Adrenal gland (tissue), 12 donors: Measurements from ENCODE around the gene DYSF. TPM values are rescaled to one million over a fixed set of nuclear protein-coding genes. Genes with fewer than 3 reads are reported as not detected.

ENCODE experiments used
- DNase-seq, 7 donors: peaks; one replicate each; pipeline ENCODE4 v3.0.0-alpha.2; 2019 to 2020
- H3K27ac ChIP-seq, 5 donors: fragments of 200-600 bp; sonication (generic) in 4 of 5; 1 replicate in 3 of 5; 2 replicates in 2 of 5; pipeline versions ENCODE4 v1.5.1 to v1.8.0; 2016 to 2020; ENCODE audit warnings: mild to moderate bottlenecking in 1 of 5
- H3K27me3 ChIP-seq: fragments of 200-600 bp; 2 replicates; pipeline ENCODE4 v1.8.0; 2021
- H3K36me3 ChIP-seq, 2 donors: fragments of 200-600 bp; replicated peaks in 1 of 2; 1 replicate in 1 of 2; 2 replicates in 1 of 2; pipeline versions ENCODE4 v1.5.1 to v1.8.0; 2018 to 2022
- H3K4me1 ChIP-seq, 2 donors: fragments of 200-600 bp; replicated peaks in 1 of 2; 1 replicate in 1 of 2; 2 replicates in 1 of 2; pipeline versions ENCODE4 v1.5.1 to v1.8.0; 2018 to 2021
- H3K4me3 ChIP-seq, 4 donors: fragments of 200-600 bp; sonication (generic) in 3 of 4; one replicate each; pipeline ENCODE4 v1.5.1; 2016 to 2018
- H3K9me3 ChIP-seq, 3 donors: fragments of 200-600 bp; sonication (generic) in 1 of 3; replicated peaks in 1 of 3; 1 replicate in 2 of 3; 2 replicates in 1 of 3; pipeline versions ENCODE4 v1.5.1 to v1.8.0; 2016 to 2021
- CTCF ChIP-seq, 6 experiments: fragments of 450-650 bp in 4 of 6; fragments of 200-600 bp in 2 of 6; sonication (generic) in 1 of 6; IDR thresholded peaks; 1 replicate in 5 of 6; 2 replicates in 1 of 6; pipeline versions ENCODE4 v1.5.1 to v1.8.0; 2016 to 2021; ENCODE audit warnings: antibody characterized with exemption in 6 of 6, mild to moderate bottlenecking in 2 of 6, moderate library complexity in 1 of 6
- POLR2A ChIP-seq, 2 donors: fragments of 450-650 bp; IDR thresholded peaks; one replicate each; pipeline ENCODE4 v1.6.1; 2017; ENCODE audit warnings: antibody characterized with exemption in 2 of 2, mild to moderate bottlenecking in 2 of 2, moderate library complexity in 1 of 2
- WGBS, 4 donors: extraction: QIAGEN DNeasy Blood & Tissue Kit in 2 of 4; methylation state at CpG; one replicate each; pipeline versions ENCODE4 v1.1.5 to v1.1.7; 2013 to 2017; 5-methylcytosine and 5-hydroxymethylcytosine counted together
- intact Hi-C, 2 donors: fragments of 100-400 bp; cut with DNase I; formaldehyde crosslinking; loops; one replicate each; pipeline versions ENCODE4 v1.14.1 to v1.15.0; 2022 to 2023
- polyA plus RNA-seq, 3 donors: library from polyadenylated mRNA; stranded (reverse); fragments of 200-250 nt in 2 of 3; fragments of 350-450 nt in 1 of 3; fragmentation: Illumina TruSeq in 1 of 3; extraction: RNeasy Lipid Tissue Mini Kit (QIAGEN cat#74804) in 1 of 3; gene quantifications; one replicate each; pipeline ENCODE4 v1.2.3, GENCODE V29; 2013 to 2014
- total RNA-seq, 9 donors: library from RNA; depleted of rRNA in 4 of 9; stranded (reverse); fragments of >200 nt in 4 of 9; fragments of 120-200 nt in 1 of 9; fragmentation: NEBNext Ultra II Directional in 1 of 9; extraction: Animal tissue kit (Norgen Biotek cat#: 25700) in 1 of 9; gene quantifications; one replicate each; pipeline versions ENCODE4 v1.1.0 to v1.2.4, GENCODE V29; 2013 to 2023
- donor health status: healthy with polysubstance abuse.
- donor health status: Bipolar disorder and iron deficiency.
- donor health status: DM: yes; HTN: yes; CAD: no.
- donor health status: DM: no; HTN: no; CAD: no.
- donor health status: DM: no; HTN: no; CAD: no.
- donor health status: DM: yes; HTN: yes; CAD: no.

DYSF gene
- total and polyA plus RNA-seq, 12 donors: 3.2 to 22.4 (median 15.3) TPM

GRCh38 chr2:71494091-71494490 lies 40.7 kb downstream of the DYSF start:
- H3K9me3 ChIP-seq: no peaks in the 10 kb centered on the region
- intact Hi-C loops: no loop called here
- H3K27ac ChIP-seq: no peak overlapping the region
- WGBS, 4 donors: 74 to 93% (median 88%) methylated on average over 4 of the region's 4 CpGs
- H3K36me3 ChIP-seq: no peaks in the 10 kb centered on the region
- no peak overlapping the region for H3K4me3 ChIP-seq
- DNase-seq: no peak
- TF ChIP-seq POLR2A (IDR thresholded peaks at IDR 0.05): no peak
- no peak for TF ChIP-seq CTCF (IDR thresholded peaks at IDR 0.05)
- H3K27me3 ChIP-seq: no peaks in the 10 kb centered on the region
- no peaks in the 10 kb centered on the region for H3K4me1 ChIP-seq

DNA sequence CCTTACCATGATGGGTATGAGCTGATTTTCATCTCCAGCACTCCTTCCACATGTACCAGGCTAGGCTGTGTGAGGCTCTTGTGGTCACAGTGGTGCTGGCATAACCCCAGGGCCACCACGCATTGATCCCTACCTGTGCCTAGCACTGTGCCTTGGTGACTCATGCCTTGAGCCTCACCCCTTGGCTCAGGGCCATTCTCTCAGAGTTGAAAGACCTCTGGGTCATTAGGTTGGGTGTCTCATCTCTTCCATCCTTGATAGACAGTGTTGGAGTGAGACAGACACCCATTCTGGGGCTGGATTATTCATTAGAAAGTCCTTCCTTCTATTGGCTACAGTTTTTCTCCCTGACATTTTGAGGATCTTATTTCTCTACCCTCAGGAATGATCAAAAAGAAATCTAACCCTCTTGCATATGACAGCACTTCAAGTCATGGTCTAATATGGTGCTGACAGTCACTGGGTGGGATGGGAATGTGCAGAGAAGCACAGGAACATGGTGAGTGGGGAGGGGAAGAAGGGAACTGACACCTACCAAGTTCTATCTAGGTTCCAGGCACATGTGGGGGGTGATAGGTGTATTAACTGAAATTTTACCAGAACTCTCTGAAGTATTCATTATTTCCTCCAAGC lies 41.3 kb downstream of the DYSF start:
- Histone ChIP-seq H3K27ac (no peak overlapping the region), H3K9me3 (no peaks in the 10 kb centered on the region), H3K4me3 (no peak overlapping the region), H3K36me3 (no peaks in the 10 kb centered on the region), H3K27me3 (no peaks in the 10 kb centered on the region), H3K4me1 (no peaks in the 10 kb centered on the region)
- WGBS, 4 donors: 33 to 88% (median 71%) methylated on average over 1 of the region's 1 CpG
- no peak for DNase-seq
- no peak for TF ChIP-seq POLR2A (IDR thresholded peaks at IDR 0.05)
- TF ChIP-seq CTCF (IDR thresholded peaks at IDR 0.05): no peak
- intact Hi-C loops: no loop called here

DNA sequence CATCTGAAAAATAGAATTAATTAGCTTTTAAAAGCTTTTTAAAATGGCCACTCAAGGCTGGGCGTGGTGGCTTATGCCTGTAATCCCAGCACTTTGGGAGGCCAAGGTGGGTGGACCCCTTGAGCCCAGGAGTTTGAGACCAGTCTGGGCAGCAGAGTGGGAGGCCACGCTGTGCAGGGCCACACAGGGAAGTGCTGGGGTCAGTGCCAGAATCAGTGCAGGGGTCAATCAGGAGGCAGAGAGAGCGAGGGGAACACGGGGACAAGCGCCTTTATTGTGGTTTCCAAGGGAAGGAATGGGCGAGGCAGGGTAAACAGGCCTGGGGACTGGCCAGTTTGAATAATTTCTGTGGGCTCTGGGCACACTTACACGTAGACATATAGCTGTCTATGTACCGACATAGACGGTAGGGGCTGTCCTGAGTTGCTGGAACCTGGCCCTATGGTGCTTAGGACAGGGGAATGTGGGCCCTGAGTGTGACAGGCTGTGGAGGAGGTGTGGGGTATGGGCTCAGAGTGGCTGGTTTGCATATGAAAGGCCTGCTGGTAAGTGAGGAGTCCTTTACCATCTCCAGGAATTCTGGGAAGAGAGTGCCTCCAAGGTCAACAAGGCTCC lies 42.9 kb downstream of the DYSF start:
- no peak for DNase-seq
- no peak overlapping the region for H3K4me3 ChIP-seq
- intact Hi-C loops: no loop called here
- H3K27ac ChIP-seq: no peak overlapping the region
- no peaks in the 10 kb centered on the region for H3K36me3 ChIP-seq
- H3K9me3 ChIP-seq: no peaks in the 10 kb centered on the region
- H3K4me1 ChIP-seq: no peaks in the 10 kb centered on the region
- no peaks in the 10 kb centered on the region for H3K27me3 ChIP-seq
- 74 to 82% (median 76%) methylated on average over 9 of the region's 9 CpGs for WGBS, 4 donors
- TF ChIP-seq CTCF (IDR thresholded peaks at IDR 0.05): no peak

- Histone ChIP-seq H3K27me3 (no peaks in the 10 kb centered on the region), H3K4me1 (no peaks in the 10 kb centered on the region), H3K4me3 (no peak overlapping the region), H3K9me3 (no peaks in the 10 kb centered on the region), H3K27ac (no peak overlapping the region), H3K36me3 (no peaks in the 10 kb centered on the region)
- TF ChIP-seq POLR2A (IDR thresholded peaks at IDR 0.05) (no peak), CTCF (IDR thresholded peaks at IDR 0.05) (no peak)
- no peak for DNase-seq
- intact Hi-C loops: no loop called here
- WGBS, 4 donors: 67 to 85% (median 83%) methylated on average over 4 to 5 of the region's 5 CpGs
Observed at GRCh38 chr2:71498261-71498701, 44.9 kb downstream of the DYSF start.
